SK-N-SH (cell line): ENCODE measurements around the gene PPDPF. TPM values are rescaled to one million over a fixed set of nuclear protein-coding genes. Genes with fewer than 3 reads are reported as not detected.

Experiments
- CTCF ChIA-PET: fragments of 300-600, 350-600 bp; formaldehyde crosslinking; extraction: SDS; loops from one replicate; lab custom pipeline; 2021; lab: Yijun Ruan, JAX
- POLR2A ChIA-PET: fragments of 350-600 bp; sonication (Branson Sonifier 250); formaldehyde crosslinking; extraction: SDS; loops from one replicate; lab custom pipeline; 2020; ENCODE audit warnings: antibody characterized with exemption, inconsistent platforms; lab: Yijun Ruan, JAX
- DNase-seq: peaks from one replicate; pipeline ENCODE4 v3.0.0; 2012
- H2AFZ ChIP-seq: fragments of 200-600 bp; sonication (generic); 2 replicates; pipeline ENCODE4 v1.8.1; 2016; ENCODE audit warnings: antibody characterized with exemption, mild to moderate bottlenecking, low read depth
- H3F3A ChIP-seq: fragments of 200-600 bp; sonication (generic); replicated peaks from 2 replicates; pipeline ENCODE3; 2016; ENCODE audit warnings: antibody characterized with exemption, mild to moderate bottlenecking; ENCODE audit not compliant: insufficient read depth
- H3K27ac ChIP-seq, 2 experiments: fragments of 200-500 bp in 1 of 2; fragments of 200-600 bp in 1 of 2; sonication (Bioruptor generic) in 1 of 2; sonication (generic), shearing (Covaris generic) in 1 of 2; 2 replicates each; pipeline versions ENCODE4 v1.5.1 to v1.6.1; 2014 to 2016; ENCODE audit warnings: low read depth in 2 of 2, inconsistent platforms in 1 of 2, low read length in 1 of 2, mild to moderate bottlenecking in 1 of 2, mixed read lengths in 1 of 2
- H3K27me3 ChIP-seq: fragments of 200-600 bp; sonication (generic), shearing (Covaris generic); 2 replicates; pipeline ENCODE4 v1.6.1; 2016; ENCODE audit warnings: mixed run types; ENCODE audit not compliant: insufficient read depth
- H3K36me3 ChIP-seq, 2 experiments: fragments of 200-500 bp in 1 of 2; fragments of 200-600 bp in 1 of 2; sonication (Bioruptor generic) in 1 of 2; sonication (generic) in 1 of 2; replicated peaks in 1 of 2; 2 replicates each; pipeline versions ENCODE3 to v1.5.1; 2014 to 2016; ENCODE audit warnings: low read length in 1 of 2, mild to moderate bottlenecking in 1 of 2; ENCODE audit not compliant: insufficient read depth in 2 of 2, control insufficient read depth in 1 of 2
- H3K4me1 ChIP-seq, 2 experiments: fragments of 200-500 bp in 1 of 2; fragments of 200-600 bp in 1 of 2; sonication (Bioruptor generic) in 1 of 2; sonication (generic), shearing (Covaris generic) in 1 of 2; 2 replicates each; pipeline versions ENCODE4 v1.5.1 to v1.6.1; 2014 to 2016; ENCODE audit warnings: low read depth in 1 of 2, low read length in 1 of 2, mixed run types in 1 of 2; ENCODE audit not compliant: insufficient read depth in 2 of 2, control insufficient read depth in 1 of 2
- H3K4me2 ChIP-seq: fragments of 200-600 bp; sonication (generic), shearing (Covaris generic); 2 replicates; pipeline ENCODE4 v1.6.1; 2017; ENCODE audit warnings: mixed run types
- H3K4me3 ChIP-seq, 2 experiments: fragments of 200-500 bp in 1 of 2; fragments of 200-600 bp in 1 of 2; sonication (Bioruptor generic) in 1 of 2; sonication (generic), shearing (Covaris generic) in 1 of 2; 2 replicates each; pipeline versions ENCODE4 v1.5.1 to v1.8.1; 2014 to 2016; ENCODE audit warnings: low read depth in 2 of 2, inconsistent platforms in 1 of 2, low read length in 1 of 2, mild to moderate bottlenecking in 1 of 2, mixed read lengths in 1 of 2, moderate library complexity in 1 of 2
- H3K79me2 ChIP-seq: fragments of 200-600 bp; sonication (generic); 2 replicates; pipeline ENCODE4 v1.8.1; 2017; ENCODE audit warnings: mild to moderate bottlenecking; ENCODE audit not compliant: insufficient read depth
- H3K9ac ChIP-seq: fragments of 200-600 bp; sonication (generic); 2 replicates; pipeline ENCODE4 v1.6.1; 2017; ENCODE audit warnings: mixed run types
- H3K9me2 ChIP-seq: fragments of 200-600 bp; sonication (generic); 2 replicates; pipeline ENCODE4 v1.6.1; 2017; ENCODE audit warnings: mixed run types
- H3K9me3 ChIP-seq: fragments of 200-600 bp; sonication (generic); 2 replicates; pipeline ENCODE4 v1.6.1; 2017; ENCODE audit warnings: mixed run types, mild to moderate bottlenecking, moderate library complexity
- H4K20me1 ChIP-seq: fragments of 200-600 bp; sonication (generic); 2 replicates; pipeline ENCODE4 v1.6.1; 2017; ENCODE audit warnings: mild to moderate bottlenecking, mixed run types; ENCODE audit not compliant: insufficient read depth
- ELF1 ChIP-seq: IDR thresholded peaks from 2 replicates; pipeline ENCODE4 v1.4.0; 2012
- GATA2 ChIP-seq: sonication (generic); formaldehyde crosslinking; IDR thresholded peaks from 2 replicates; pipeline ENCODE4 v1.5.0; 2020; ENCODE audit warnings: mild to moderate bottlenecking, missing genetic modification reagents
- MXI1 ChIP-seq: IDR thresholded peaks from 2 replicates; pipeline ENCODE4 v1.6.1; 2012; ENCODE audit warnings: mild to moderate bottlenecking, low read depth, low read length, improper control_type of control experiment
- NRF1 ChIP-seq: IDR thresholded peaks from 2 replicates; pipeline ENCODE4 v1.6.1; 2012; ENCODE audit warnings: low read depth, mild to moderate bottlenecking, low read length
- PBX3 ChIP-seq: IDR thresholded peaks from 2 replicates; pipeline ENCODE4; 2012
- SIN3A ChIP-seq: IDR thresholded peaks from 2 replicates; pipeline ENCODE4 v1.6.1; 2012; ENCODE audit warnings: low read depth, mild to moderate bottlenecking, low read length, moderate library complexity, borderline replicate concordance
- USF1 ChIP-seq: IDR thresholded peaks from 2 replicates; pipeline ENCODE4 v1.4.0; 2012; ENCODE audit warnings: low read depth, borderline replicate concordance
- YY1 ChIP-seq: IDR thresholded peaks from 2 replicates; pipeline ENCODE4 v1.4.0; 2012; ENCODE audit warnings: low read depth, mild to moderate bottlenecking
- WGBS: methylation state at CpG from one replicate; pipeline ENCODE4 v1.1.6; 2017; ENCODE audit warnings: low lambda C conversion rate; 5-methylcytosine and 5-hydroxymethylcytosine counted together
- polyA plus RNA-seq, 3 experiments: library from polyadenylated mRNA; depleted of rRNA; stranded (reverse); fragments of >200 nt; gene quantifications; 2 replicates each; pipeline ENCODE4 v1.2.3, GENCODE V29; 2012

The PPDPF gene
- polyA plus RNA-seq, 1 of the 3 experiments (the other 2 are of a cell fraction), result 71.4 TPM

- TF ChIP-seq SIN3A (no peak), USF1 (no peak), ELF1 (no peak)
These were observed 1.7 kb downstream of the PPDPF start (continued) for GRCh38 chr20:63522091-63522868.

GRCh38 chr20:63522981-63523611 is 2.5 kb downstream of the PPDPF start:
- Histone ChIP-seq H3K9me2 (no peaks in the 10 kb centered on the region), H3K4me1 (peaks cover 4 to 24% of the 10 kb centered on the region in 2 experiments; a peak in 3 of 4 replicates), H3K9me3 (no peaks in the 10 kb centered on the region), H3K79me2 (peaks cover 22% of the 10 kb centered on the region), H3K27me3 (no peaks in the 10 kb centered on the region), H3K36me3 (peaks cover 13 to 19% of the 10 kb centered on the region in 2 experiments), H3K9ac (no peak overlapping the region), H3K4me2 (peak overlapping the region; percentile 41; the same call in 1 of the 2 replicates), H3F3A (peaks cover 41% of the 10 kb centered on the region), H2AFZ (no peak overlapping the region), H3K4me3 (no peak overlapping the region), H3K27ac (no peak overlapping the region), H4K20me1 (peaks cover 42% of the 10 kb centered on the region)
- CTCF ChIA-PET, result interaction anchor here (0.8 to 8.7 kb wide), 8 partner anchors 11 to 88 kb away, joined by 3 to 82 read pairs (median 3); partner anchors contain the start of gene PTK6
- POLR2A ChIA-PET, result interaction anchor here (1.4 to 2.2 kb wide), 2 partner anchors 12 to 140 kb away, joined by 3 to 5 read pairs; no protein-coding TSS in a partner anchor
- DNase-seq, result no peak
- TF ChIP-seq NRF1 (no peak), YY1 (no peak)
- no CpG with 5 or more reads among the region's 11 CpGs for WGBS

GRCh38 chr20:63525185-63525584 is 4.6 kb downstream of the PPDPF start:
- DNase-seq, result no peak
- Histone ChIP-seq H3K9me2 (no peaks in the 10 kb centered on the region), H3K27ac (no peak overlapping the region), H3K36me3 (peaks cover 13 to 19% of the 10 kb centered on the region in 2 experiments), H2AFZ (no peak overlapping the region), H3K9ac (no peak overlapping the region), H3K79me2 (peaks cover 22% of the 10 kb centered on the region), H3K9me3 (no peaks in the 10 kb centered on the region), H3K4me1 (peaks cover 4 to 13% of the 10 kb centered on the region in 2 experiments; a peak in 3 of 4 replicates), H3K27me3 (no peaks in the 10 kb centered on the region), H3F3A (peaks cover 41% of the 10 kb centered on the region), H3K4me3 (no peak overlapping the region), H4K20me1 (peaks cover 42% of the 10 kb centered on the region), H3K4me2 (no peak overlapping the region)
- CTCF ChIA-PET, result interaction anchor here (1.2 to 8.7 kb wide), 2 partner anchors 12 to 29 kb away, joined by 4 to 82 read pairs; partner anchors contain the start of gene PTK6
- 81% methylated on average over 2 of the region's 3 CpGs for WGBS
- POLR2A ChIA-PET, result interaction anchor here (1.0 kb wide), 1 partner anchor 11 kb away, joined by 3 read pairs; no protein-coding TSS in a partner anchor
- no peak for TF ChIP-seq MXI1
- no peak for TF ChIP-seq GATA2 (CRISPR knock-in tag)
- 0 out of 2 replicates have a peak, but pooled peaks have one; percentile 5 for TF ChIP-seq PBX3
